ENCODE results near the gene HACD2.

Gene HACD2

DNA sequence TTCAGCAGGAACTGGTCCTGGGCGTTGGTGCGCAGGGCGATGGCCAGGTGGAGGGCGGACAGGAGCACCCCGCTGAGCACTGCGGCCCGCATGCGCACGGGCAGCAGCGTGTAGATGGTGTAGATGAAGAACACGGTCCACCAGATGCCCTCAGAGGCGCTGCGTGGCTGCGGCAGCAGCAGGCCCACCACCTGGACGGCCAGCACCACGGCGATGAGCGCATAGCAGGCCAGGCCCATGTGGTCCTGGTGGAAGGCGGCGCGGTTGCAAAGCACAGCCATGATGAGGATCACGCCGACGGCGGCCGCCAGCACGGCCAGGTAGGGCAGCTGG, 137.5 kb downstream of the HACD2 start:
- DNase-seq (ENCODE audit: low read depth) = no peak

- DNase-seq (ENCODE audit: low read depth) = no peak
Observed at GRCh38 chr3:123446610-123447109, 138.2 kb downstream of the HACD2 start.

- DNase-seq (ENCODE audit: low read depth) = no peak
Observed at GRCh38 chr3:123446210-123446609, 138.6 kb downstream of the HACD2 start.

- DNase-seq (ENCODE audit: low read depth) = no peak
Observed at GRCh38 chr3:123445702-123446101, 139.2 kb downstream of the HACD2 start.

- peak; percentile 6 for DNase-seq (ENCODE audit: low read depth)
Observed at GRCh38 chr3:123444744-123445143, 140.1 kb downstream of the HACD2 start.

DNA sequence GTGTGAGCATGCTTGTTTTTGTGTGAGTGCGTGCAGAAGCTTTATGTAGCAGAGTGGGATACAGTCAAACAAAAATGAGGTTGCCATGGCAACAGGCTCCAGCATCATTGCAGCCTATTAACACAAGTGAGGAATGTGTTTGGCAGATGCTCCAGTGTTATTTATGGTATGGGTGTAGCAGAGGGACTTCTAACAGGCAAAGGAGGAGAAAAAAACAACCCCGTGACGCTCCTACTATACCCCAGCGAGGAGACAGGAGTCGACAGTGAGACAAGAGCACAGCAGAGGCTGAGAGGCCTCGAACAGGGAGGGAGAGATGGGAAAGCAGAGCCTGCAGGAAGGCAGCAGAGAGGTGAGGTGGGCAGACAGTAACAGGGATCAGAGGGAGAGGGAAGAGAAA, 140.8 kb downstream of the HACD2 start:
- DNase-seq (ENCODE audit: low read depth) = no peak

DNA sequence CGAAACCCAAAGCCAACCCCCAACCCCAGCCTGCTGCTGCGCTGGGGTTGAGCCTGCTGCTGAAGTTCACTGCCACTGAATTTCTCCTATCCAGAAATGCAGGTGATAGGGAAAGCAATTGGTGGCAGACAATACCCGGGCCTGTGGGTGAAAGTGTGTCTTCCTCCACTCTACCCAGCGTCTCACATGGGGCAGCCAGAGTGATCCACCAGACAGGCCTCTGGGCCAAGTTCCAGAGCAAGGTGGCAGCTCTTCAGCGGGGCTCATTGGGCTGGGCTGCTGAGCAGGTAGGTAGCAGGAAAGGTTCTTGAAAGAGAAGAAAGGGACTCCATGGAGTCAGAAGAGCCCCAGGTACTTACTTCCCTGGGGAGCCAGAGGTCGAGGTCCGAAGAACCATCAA, 141.9 kb downstream of the HACD2 start:
- no peak for DNase-seq (ENCODE audit: low read depth)

DNA sequence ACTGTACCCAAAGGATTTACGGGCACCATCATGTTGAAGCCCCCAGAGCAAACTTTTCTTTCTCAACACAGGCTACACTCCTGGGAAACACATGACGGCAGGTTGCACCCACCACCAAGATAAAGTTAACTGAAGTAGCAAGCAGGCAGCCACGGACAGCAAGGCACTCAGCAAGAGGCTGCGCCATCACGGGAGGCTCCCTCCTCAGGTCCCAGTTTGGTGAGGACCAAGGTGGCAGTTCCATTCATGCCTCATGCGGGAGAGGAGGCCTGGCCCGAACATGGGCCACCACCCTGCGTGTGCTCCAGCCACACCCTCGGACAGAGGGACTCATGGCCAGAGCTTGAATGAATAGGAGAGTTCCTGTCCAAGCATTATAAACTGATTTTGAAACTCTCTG, 142.7 kb downstream of the HACD2 start:
- DNase-seq (ENCODE audit: low read depth) = no peak
